OCI-LY1 (cell line): ENCODE measurements around the gene CYB561A3.

Source experiments
- H2AFZ ChIP-seq: fragments of 200-600 bp; sonication (generic), shearing (Covaris generic); 2 replicates; pipeline ENCODE4 v1.6.0; 2014; ENCODE audit warnings: antibody characterized with exemption, mild to moderate bottlenecking, low read length
- H3F3A ChIP-seq: fragments of 200-600 bp; sonication (generic), shearing (Covaris generic); 2 replicates; pipeline ENCODE4 v1.6.0; 2014; ENCODE audit warnings: mild to moderate bottlenecking, antibody characterized with exemption, low read length, moderate library complexity; ENCODE audit not compliant: insufficient read depth
- H3K27ac ChIP-seq: fragments of 200-600 bp; sonication (generic); 2 replicates; pipeline ENCODE4 v1.5.1; 2014; ENCODE audit warnings: low read length, mixed run types, mild to moderate bottlenecking, low read depth; ENCODE audit not compliant: poor library complexity, severe bottlenecking
- H3K27me3 ChIP-seq: fragments of 200-600 bp; sonication (generic); 2 replicates; pipeline ENCODE4 v1.6.0; 2014; ENCODE audit warnings: antibody characterized with exemption, mild to moderate bottlenecking, low read length, moderate library complexity; ENCODE audit not compliant: insufficient read depth
- H3K36me3 ChIP-seq: fragments of 200-600 bp; sonication (generic); 2 replicates; pipeline ENCODE4 v1.6.1; 2014; ENCODE audit warnings: mild to moderate bottlenecking, antibody characterized with exemption, low read length, moderate library complexity, mixed read lengths; ENCODE audit not compliant: insufficient read depth
- H3K4me1 ChIP-seq: fragments of 200-600 bp; sonication (generic); 2 replicates; pipeline ENCODE4 v1.5.1; 2014; ENCODE audit warnings: mild to moderate bottlenecking, low read length, moderate library complexity; ENCODE audit not compliant: insufficient read depth, severe bottlenecking
- H3K4me2 ChIP-seq: fragments of 200-600 bp; sonication (generic), shearing (Covaris generic); 2 replicates; pipeline ENCODE4 v1.6.1; 2014; ENCODE audit warnings: low read length
- H3K4me3 ChIP-seq: fragments of 200-600 bp; sonication (generic); 2 replicates; pipeline ENCODE4 v1.5.1; 2014; ENCODE audit warnings: low read length, low read depth, mild to moderate bottlenecking, mixed read lengths; ENCODE audit not compliant: poor library complexity, severe bottlenecking
- H3K79me2 ChIP-seq: fragments of 200-600 bp; shearing (Covaris generic); 2 replicates; pipeline ENCODE4 v1.6.1; 2016; ENCODE audit warnings: mixed run types, low read length, mixed read lengths; ENCODE audit not compliant: insufficient read depth
- H3K9ac ChIP-seq: fragments of 200-600 bp; sonication (generic), shearing (Covaris generic); 2 replicates; pipeline ENCODE4 v1.6.1; 2014; ENCODE audit warnings: mild to moderate bottlenecking, low read length, mixed read lengths
- H3K9me2 ChIP-seq: fragments of 200-600 bp; sonication (generic), shearing (Covaris generic); 2 replicates; pipeline ENCODE4 v1.6.1; 2014; ENCODE audit warnings: low read depth, mild to moderate bottlenecking, low read length, mixed read lengths
- H3K9me3 ChIP-seq: fragments of 200-600 bp; shearing (Covaris generic); 2 replicates; pipeline ENCODE4 v1.6.1; 2014; ENCODE audit warnings: low read length, mixed read lengths
- H4K20me1 ChIP-seq: fragments of 200-600 bp; sonication (generic), shearing (Covaris generic); 2 replicates; pipeline ENCODE4 v1.6.0; 2016; ENCODE audit warnings: mild to moderate bottlenecking, low read length; ENCODE audit not compliant: insufficient read depth
- EZH2 ChIP-seq: fragments of 200-600 bp; sonication (generic), shearing (Covaris generic); IDR thresholded peaks from 2 replicates; pipeline ENCODE4 v1.8.0; 2017; ENCODE audit warnings: borderline replicate concordance, mixed run types, mild to moderate bottlenecking, antibody characterized with exemption, low read length, moderate library complexity, mixed read lengths
- TF ChIP-seq, protein P1 (sequence below): fragments of 200-600 bp; sonication (generic), shearing (Covaris generic); IDR thresholded peaks from 2 replicates; pipeline ENCODE4 v1.5.1; 2017; ENCODE audit warnings: mild to moderate bottlenecking, antibody characterized with exemption, low read length, moderate library complexity, mixed read lengths

The CYB561A3 gene

DNA sequence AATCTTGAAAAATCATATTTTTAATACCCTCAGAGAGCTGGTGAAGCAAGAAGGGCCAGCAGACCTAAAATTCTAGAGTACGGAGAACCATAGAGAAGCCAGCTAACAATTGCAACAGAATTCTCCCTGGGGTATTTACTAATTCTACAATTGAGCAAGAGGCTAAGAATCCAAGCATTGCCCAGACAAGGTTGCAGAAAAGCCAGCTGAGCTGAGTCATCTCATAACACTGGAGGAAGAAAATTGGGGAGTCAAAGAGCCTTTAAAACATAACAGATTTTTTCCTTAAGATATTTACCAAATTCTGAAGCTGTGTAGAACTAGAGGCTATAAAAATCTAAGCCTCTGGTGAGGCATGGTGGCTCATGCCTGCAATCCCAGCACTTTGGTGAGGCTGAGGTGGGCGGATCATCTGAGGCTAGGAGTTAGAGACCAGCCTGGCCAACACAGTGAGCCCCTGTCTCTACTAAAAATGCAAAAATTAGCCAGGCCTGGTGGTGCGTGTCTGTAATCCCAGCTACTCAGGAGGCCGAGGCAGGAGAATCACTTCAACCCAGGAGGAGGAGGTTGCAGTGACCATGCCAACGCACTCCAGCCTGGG is 17.1 kb upstream of the CYB561A3 start:
- H3K4me2 ChIP-seq, result no peak overlapping the region
- no peaks in the 10 kb centered on the region for H3K9me2 ChIP-seq
- H3K4me3 ChIP-seq, result no peak overlapping the region
- no peak overlapping the region for H2AFZ ChIP-seq
- no peaks in the 10 kb centered on the region for H3K27me3 ChIP-seq
- no peaks in the 10 kb centered on the region for H3K79me2 ChIP-seq
- TF ChIP-seq, protein P1, sequence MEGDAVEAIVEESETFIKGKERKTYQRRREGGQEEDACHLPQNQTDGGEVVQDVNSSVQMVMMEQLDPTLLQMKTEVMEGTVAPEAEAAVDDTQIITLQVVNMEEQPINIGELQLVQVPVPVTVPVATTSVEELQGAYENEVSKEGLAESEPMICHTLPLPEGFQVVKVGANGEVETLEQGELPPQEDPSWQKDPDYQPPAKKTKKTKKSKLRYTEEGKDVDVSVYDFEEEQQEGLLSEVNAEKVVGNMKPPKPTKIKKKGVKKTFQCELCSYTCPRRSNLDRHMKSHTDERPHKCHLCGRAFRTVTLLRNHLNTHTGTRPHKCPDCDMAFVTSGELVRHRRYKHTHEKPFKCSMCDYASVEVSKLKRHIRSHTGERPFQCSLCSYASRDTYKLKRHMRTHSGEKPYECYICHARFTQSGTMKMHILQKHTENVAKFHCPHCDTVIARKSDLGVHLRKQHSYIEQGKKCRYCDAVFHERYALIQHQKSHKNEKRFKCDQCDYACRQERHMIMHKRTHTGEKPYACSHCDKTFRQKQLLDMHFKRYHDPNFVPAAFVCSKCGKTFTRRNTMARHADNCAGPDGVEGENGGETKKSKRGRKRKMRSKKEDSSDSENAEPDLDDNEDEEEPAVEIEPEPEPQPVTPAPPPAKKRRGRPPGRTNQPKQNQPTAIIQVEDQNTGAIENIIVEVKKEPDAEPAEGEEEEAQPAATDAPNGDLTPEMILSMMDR, result no peak
- TF ChIP-seq EZH2, result no peak
- H3K27ac ChIP-seq, result no peak overlapping the region
- no peaks in the 10 kb centered on the region for H4K20me1 ChIP-seq
- peaks cover 27% of the 10 kb centered on the region for H3K36me3 ChIP-seq
- no peaks in the 10 kb centered on the region for H3F3A ChIP-seq
- H3K4me1 ChIP-seq, result no peaks in the 10 kb centered on the region
- H3K9me3 ChIP-seq, result no peaks in the 10 kb centered on the region; the same call in 1 of the 2 replicates
- no peak overlapping the region for H3K9ac ChIP-seq

DNA sequence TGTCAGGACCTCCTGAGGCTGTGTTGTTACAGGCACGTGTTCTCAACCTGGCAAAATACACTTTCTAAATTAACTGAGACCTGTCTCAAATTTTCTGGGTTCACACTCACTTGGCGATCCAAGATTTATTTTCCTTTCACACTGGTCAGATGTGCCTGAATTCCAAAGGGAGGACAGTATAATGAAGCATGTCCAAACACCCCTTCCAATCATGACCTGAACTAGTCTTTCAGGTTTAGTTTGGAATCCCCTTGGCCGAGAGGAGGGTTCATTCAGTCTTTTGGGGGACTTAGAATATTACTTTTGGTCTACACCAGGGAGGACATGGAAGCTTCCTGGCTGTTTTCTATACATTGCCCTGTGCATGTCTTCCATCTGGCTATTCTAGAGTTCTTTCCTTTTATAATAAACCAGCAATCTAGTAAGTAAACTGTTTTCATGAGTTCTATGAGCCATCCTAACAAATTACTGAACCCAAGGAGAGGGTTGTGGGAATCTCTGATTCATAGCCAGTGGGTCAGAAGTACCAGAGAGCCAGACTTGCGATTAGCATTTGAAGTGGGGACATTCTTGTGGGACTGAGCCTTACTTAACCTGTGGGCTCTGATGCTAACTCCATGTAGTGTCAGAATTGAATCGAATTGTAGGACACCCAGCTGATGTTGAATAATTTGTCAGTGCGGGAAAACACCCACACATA is 15.9 kb upstream of the CYB561A3 start:
- Histone ChIP-seq H3K27me3 (no peaks in the 10 kb centered on the region), H3K27ac (no peak overlapping the region), H3F3A (no peaks in the 10 kb centered on the region), H3K4me1 (no peaks in the 10 kb centered on the region), H4K20me1 (no peaks in the 10 kb centered on the region), H3K9me2 (no peaks in the 10 kb centered on the region), H2AFZ (no peak overlapping the region), H3K9ac (no peak overlapping the region), H3K4me2 (no peak overlapping the region), H3K79me2 (no peaks in the 10 kb centered on the region), H3K4me3 (no peak overlapping the region), H3K36me3 (peaks cover 38% of the 10 kb centered on the region), H3K9me3 (peaks cover 2% of the 10 kb centered on the region; the same call in 1 of the 2 replicates)
- TF ChIP-seq EZH2, result no peak

DNA sequence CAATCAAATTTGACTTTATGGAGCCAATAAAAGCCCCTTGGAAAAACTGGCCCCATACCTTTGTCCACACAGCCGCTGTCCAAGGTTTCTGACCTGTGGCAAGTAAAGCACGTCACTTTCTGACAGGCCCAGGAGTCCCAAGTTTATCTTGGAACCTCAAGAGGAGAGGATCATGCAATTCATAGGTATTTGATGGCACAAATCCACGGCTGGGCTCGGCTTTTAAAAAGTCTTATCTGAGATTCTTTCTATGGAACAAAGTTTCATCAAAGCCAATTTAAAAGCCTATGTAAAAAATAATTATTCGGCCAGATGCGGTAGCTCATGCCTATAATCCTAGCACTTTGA is 14.1 kb upstream of the CYB561A3 start:
- Histone ChIP-seq H3K27ac (no peak overlapping the region), H3K79me2 (no peaks in the 10 kb centered on the region), H3K9me2 (no peaks in the 10 kb centered on the region), H3K4me2 (no peak overlapping the region), H3K4me1 (no peaks in the 10 kb centered on the region), H3F3A (no peaks in the 10 kb centered on the region), H3K9me3 (peaks cover 6% of the 10 kb centered on the region; the same call in 1 of the 2 replicates), H3K27me3 (no peaks in the 10 kb centered on the region), H3K4me3 (no peak overlapping the region), H2AFZ (no peak overlapping the region), H4K20me1 (no peaks in the 10 kb centered on the region), H3K9ac (no peak overlapping the region), H3K36me3 (peaks cover 56% of the 10 kb centered on the region)
- TF ChIP-seq, protein P1, result no peak
- TF ChIP-seq EZH2, result no peak
